Kidney (tissue), 14 donors: ENCODE data around the gene ZNF627. TPM values are rescaled to one million over a fixed set of nuclear protein-coding genes. Genes with fewer than 3 reads are reported as not detected.

Experiments
- DNase-seq, 5 donors: peaks; one replicate each; pipeline ENCODE4 v3.0.0-alpha.2; 2013 to 2020
- FAIRE-seq: peaks from 2 replicates; lab custom pipeline; 2012; peaks lifted over from hg19 to GRCh38; lab: Jason Lieb, UNC
- H3K27ac ChIP-seq, 2 donors: one replicate each; pipeline ENCODE4 v1.7.0; 2013; ENCODE audit warnings: low read depth in 2 of 2, low read length in 2 of 2, inconsistent platforms in 1 of 2
- H3K27me3 ChIP-seq: one replicate; pipeline ENCODE4 v1.7.1; 2013; ENCODE audit warnings: low read length, inconsistent platforms; ENCODE audit not compliant: control insufficient read depth, insufficient read depth
- H3K36me3 ChIP-seq, 3 donors: one replicate each; pipeline versions ENCODE4 v1.7.0 to v1.7.1; 2013; ENCODE audit warnings: low read length in 3 of 3, control low read depth in 1 of 3, inconsistent platforms in 1 of 3; ENCODE audit not compliant: insufficient read depth in 3 of 3, control insufficient read depth in 2 of 3
- H3K4me1 ChIP-seq, 3 donors: one replicate each; pipeline versions ENCODE4 v1.7.0 to v1.7.1; 2013; ENCODE audit warnings: low read length in 3 of 3, inconsistent platforms in 1 of 3, low read depth in 1 of 3; ENCODE audit not compliant: control insufficient read depth in 2 of 3, insufficient read depth in 2 of 3
- H3K4me3 ChIP-seq, 3 donors: one replicate each; pipeline versions ENCODE4 v1.7.0 to v1.8.1; 2013; ENCODE audit warnings: low read length in 3 of 3, control low read depth in 1 of 3, inconsistent platforms in 1 of 3
- H3K9ac ChIP-seq, 3 donors: one replicate each; pipeline versions ENCODE4 v1.7.0 to v1.7.1; 2013; ENCODE audit warnings: low read length in 3 of 3, control low read depth in 1 of 3, inconsistent platforms in 1 of 3
- H3K9me3 ChIP-seq, 3 donors: one replicate each; pipeline versions ENCODE4 v1.7.0 to v1.7.1; 2013; ENCODE audit warnings: low read length in 3 of 3, control low read depth in 1 of 3, inconsistent platforms in 1 of 3; ENCODE audit not compliant: control insufficient read depth in 2 of 3, insufficient read depth in 1 of 3
- CTCF ChIP-seq: IDR thresholded peaks from 3 replicates; pipeline ENCODE4 v1.5.1; 2012; ENCODE audit warnings: mild to moderate bottlenecking, moderate library complexity, borderline replicate concordance; ENCODE audit not compliant: insufficient read depth; ENCODE audit errors: extremely low read depth
- intact Hi-C: fragments of 100-400 bp; cut with DNase I; formaldehyde crosslinking; loops from one replicate; pipeline ENCODE4 v1.11.1; 2022
- polyA plus RNA-seq: library from polyadenylated mRNA; stranded (reverse); fragments of 350-450 nt; fragmentation: Illumina TruSeq; extraction: RNeasy Lipid Tissue Mini Kit (QIAGEN cat#74804); gene quantifications from one replicate; pipeline ENCODE4 v1.2.3, GENCODE V29; 2014; ENCODE audit warnings: low read depth, low replicate concordance; ENCODE audit not compliant: insufficient read depth
- total RNA-seq: library from RNA; stranded (reverse); fragmentation: NEBNext Ultra II Directional; extraction: Animal tissue kit (Norgen Biotek cat#: 25700); gene quantifications from one replicate; pipeline ENCODE4 v1.2.1, GENCODE V29; 2021
- donor health status: control.
- donor health status: control.
- donor health status: control.
- donor health status: control.
- donor health status: control.
- donor health status: DM: yes; HTN: yes; CAD: no.
- donor health status: Normal renal cell carcinoma (clear cell type).

ZNF627 gene
- total and polyA plus RNA-seq, 2 donors from 2014 or later: 8.4 to 20.8 TPM

- peak; percentile 95 for TF ChIP-seq CTCF
- intact Hi-C loops: no loop called here
- H3K9ac ChIP-seq: peak overlapping the region in 1 of 3 donors; percentile 55
- no peak overlapping the region for H3K4me3 ChIP-seq
- H3K27me3 ChIP-seq: no peaks in the 10 kb centered on the region
- no peaks in the 10 kb centered on the region for H3K9me3 ChIP-seq
- FAIRE-seq (no peak), DNase-seq (peak; percentile 62 to 84 (median 78))
- no peak overlapping the region for H3K27ac ChIP-seq
- peaks cover 0 to 4% (median 0%) of the 10 kb centered on the region in 3 donors for H3K4me1 ChIP-seq
- no peaks in the 10 kb centered on the region for H3K36me3 ChIP-seq
Observed at GRCh38 chr19:11587302-11587974, 9.8 kb upstream of the ZNF627 start.

GRCh38 chr19:11587975-11588631, 9.2 kb upstream of the ZNF627 start:
- FAIRE-seq (no peak), DNase-seq (no peak)
- Histone ChIP-seq H3K27ac (no peak overlapping the region), H3K36me3 (no peaks in the 10 kb centered on the region), H3K27me3 (no peaks in the 10 kb centered on the region), H3K4me3 (no peak overlapping the region), H3K4me1 (peaks cover 0 to 4% (median 0%) of the 10 kb centered on the region in 3 donors), H3K9me3 (no peaks in the 10 kb centered on the region), H3K9ac (peak overlapping the region in 1 of 3 donors; percentile 55)
- intact Hi-C loops: no loop called here
- no peak for TF ChIP-seq CTCF

- H3K27me3 ChIP-seq: no peaks in the 10 kb centered on the region
- TF ChIP-seq CTCF: no peak
- no peak overlapping the region for H3K4me3 ChIP-seq
- H3K9me3 ChIP-seq: no peaks in the 10 kb centered on the region
- no peak overlapping the region for H3K27ac ChIP-seq
- no peak overlapping the region for H3K9ac ChIP-seq
- no peaks in the 10 kb centered on the region for H3K36me3 ChIP-seq
- DNase-seq (no peak), FAIRE-seq (no peak)
- intact Hi-C loops: no loop called here
- no peaks in the 10 kb centered on the region for H3K4me1 ChIP-seq
Observed at GRCh38 chr19:11594084-11594483, 3.2 kb upstream of the ZNF627 start.
